ENCODE results near the gene DBF4B.

- TF ChIP-seq, protein P1, sequence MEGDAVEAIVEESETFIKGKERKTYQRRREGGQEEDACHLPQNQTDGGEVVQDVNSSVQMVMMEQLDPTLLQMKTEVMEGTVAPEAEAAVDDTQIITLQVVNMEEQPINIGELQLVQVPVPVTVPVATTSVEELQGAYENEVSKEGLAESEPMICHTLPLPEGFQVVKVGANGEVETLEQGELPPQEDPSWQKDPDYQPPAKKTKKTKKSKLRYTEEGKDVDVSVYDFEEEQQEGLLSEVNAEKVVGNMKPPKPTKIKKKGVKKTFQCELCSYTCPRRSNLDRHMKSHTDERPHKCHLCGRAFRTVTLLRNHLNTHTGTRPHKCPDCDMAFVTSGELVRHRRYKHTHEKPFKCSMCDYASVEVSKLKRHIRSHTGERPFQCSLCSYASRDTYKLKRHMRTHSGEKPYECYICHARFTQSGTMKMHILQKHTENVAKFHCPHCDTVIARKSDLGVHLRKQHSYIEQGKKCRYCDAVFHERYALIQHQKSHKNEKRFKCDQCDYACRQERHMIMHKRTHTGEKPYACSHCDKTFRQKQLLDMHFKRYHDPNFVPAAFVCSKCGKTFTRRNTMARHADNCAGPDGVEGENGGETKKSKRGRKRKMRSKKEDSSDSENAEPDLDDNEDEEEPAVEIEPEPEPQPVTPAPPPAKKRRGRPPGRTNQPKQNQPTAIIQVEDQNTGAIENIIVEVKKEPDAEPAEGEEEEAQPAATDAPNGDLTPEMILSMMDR (IDR thresholded peaks at IDR 0.05; ENCODE audit: low read length) = no peak
- no peak for TF ChIP-seq EZH2 (IDR thresholded peaks at IDR 0.05; ENCODE audit: borderline replicate concordance, low read length)
These were observed 42.5 kb upstream of the DBF4B start for GRCh38 chr17:44666006-44666405.
